ENCODE measurements around the gene SLC9A1. TPM values are rescaled to one million over a fixed set of nuclear protein-coding genes. Genes with fewer than 3 reads are reported as not detected.

Gene SLC9A1
- total RNA-seq, 1 experiment from 2014 or later = 21.7 TPM

DNA sequence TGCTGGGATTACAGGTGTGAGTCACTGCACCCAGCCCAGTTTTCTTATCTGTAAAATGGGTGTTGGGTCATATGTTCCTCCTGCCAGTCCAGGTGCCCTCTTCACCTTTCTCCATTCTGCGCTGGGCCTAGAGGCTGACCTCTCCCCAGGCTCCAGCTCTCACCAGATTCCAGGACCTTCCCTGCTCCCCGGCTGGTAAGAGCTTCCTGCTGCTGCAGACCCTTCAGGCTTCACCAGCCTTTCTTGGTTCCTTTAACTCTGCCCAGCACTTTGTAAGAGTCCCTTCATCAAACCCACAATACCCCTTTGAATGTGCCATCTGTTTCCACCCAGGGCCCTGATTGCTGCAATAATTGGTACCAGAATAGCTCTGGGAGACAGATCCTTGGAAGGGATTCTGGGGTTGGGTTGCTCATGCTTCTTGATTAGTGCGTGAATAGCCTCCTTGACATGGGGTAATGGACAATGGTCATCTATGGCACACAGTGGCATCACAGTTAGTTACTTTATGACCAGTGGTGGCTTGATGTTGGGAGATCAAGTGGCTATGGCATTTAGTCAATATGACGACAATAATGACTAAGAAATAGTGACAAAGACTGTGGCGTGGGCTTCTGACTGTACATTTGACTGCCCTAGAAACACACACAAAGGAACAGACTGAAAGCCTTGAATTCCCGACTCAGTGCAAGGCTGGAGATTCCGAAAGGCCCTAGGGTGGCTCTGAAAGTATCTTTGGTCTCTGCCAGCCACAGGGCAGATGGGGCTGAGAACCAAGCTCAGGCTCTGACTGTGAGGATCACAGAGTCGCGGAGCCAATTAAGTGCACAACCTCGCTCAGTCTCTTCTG is 67.3 kb downstream of the SLC9A1 start:
- ChIA-PET CTCF (interaction anchor here (1.6 kb wide), 1 partner anchor 42 kb away, joined by 3 read pairs; no protein-coding TSS in a partner anchor), RAD21 (ENCODE audit: low non-redundant PET in 1 of 2, low total read pairs in 2 of 2, uncharacterized antibody in 2 of 2, unreplicated experiment in 2 of 2) (no interaction called here), POLR2A (no interaction called here)
- H2AFZ ChIP-seq (ENCODE audit: low read depth, low read length, poor library complexity, severe bottlenecking) = no peak overlapping the region
- no peaks in the 10 kb centered on the region for H3K79me2 ChIP-seq (ENCODE audit: insufficient read depth, low read length)
- DNase-seq (ENCODE audit: low read depth, low spot score) = no peak
- H3K4me3 ChIP-seq (replicated peaks in 1 of 2; ENCODE audit: low read depth in 1 of 2, low read length in 2 of 2) = no peak overlapping the region
- no peak overlapping the region for H3K4me2 ChIP-seq (ENCODE audit: low read length)
- no TSS peak for BruUV-seq (replicated peaks)
- no peaks in the 10 kb centered on the region for H3K4me1 ChIP-seq (ENCODE audit: control insufficient read depth in 1 of 2, insufficient read depth in 2 of 2, low read length in 2 of 2)
- no peak overlapping the region for H3K9ac ChIP-seq (ENCODE audit: low read length)
- H3K9me2 ChIP-seq (ENCODE audit: insufficient read depth) = no peaks in the 10 kb centered on the region
- no peak for ATAC-seq
- no peak for TF ChIP-seq CEBPB (IDR thresholded peaks at IDR 0.05; ENCODE audit: low read depth)
- TF ChIP-seq CBX3 (IDR thresholded peaks at IDR 0.05; ENCODE audit: low read depth) = no peak
- no peaks in the 10 kb centered on the region for H3K27me3 ChIP-seq (ENCODE audit: insufficient read depth, low read length)
- no peaks in the 10 kb centered on the region for H4K20me1 ChIP-seq (ENCODE audit: insufficient read depth)
- no peaks in the 10 kb centered on the region for H3K36me3 ChIP-seq (ENCODE audit: control insufficient read depth in 1 of 2, insufficient read depth in 2 of 2, low read length in 2 of 2)
- intact Hi-C loops (cut with micrococcal nuclease) = loop anchor here (5.0 kb wide), 1 partner anchor 110 kb away; no protein-coding TSS in a partner anchor
- no peaks in the 10 kb centered on the region for H3K9me3 ChIP-seq (ENCODE audit: control insufficient read depth in 1 of 2, insufficient read depth in 1 of 2, low read depth in 1 of 2, low read length in 2 of 2)
- no peak overlapping the region for H3K27ac ChIP-seq (ENCODE audit: low read depth, low read length)

DNA sequence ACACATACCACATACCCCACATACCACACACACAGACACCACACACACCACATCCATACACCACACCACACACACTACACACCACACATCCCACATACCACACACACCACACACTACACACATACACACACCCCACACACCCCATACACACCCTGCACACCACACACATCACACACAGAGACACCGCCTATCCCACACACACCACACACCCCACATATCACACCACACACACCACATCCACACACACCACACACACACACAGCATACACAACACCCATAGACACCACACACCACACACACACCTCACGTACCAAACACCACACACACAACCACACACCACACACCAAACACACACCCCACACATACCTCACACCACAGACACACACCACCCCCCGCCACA is 68.3 kb downstream of the SLC9A1 start:
- H2AFZ ChIP-seq (ENCODE audit: low read depth, low read length, poor library complexity, severe bottlenecking) = no peak overlapping the region
- no peaks in the 10 kb centered on the region for H3K9me2 ChIP-seq (ENCODE audit: insufficient read depth)
- no peaks in the 10 kb centered on the region for H3K36me3 ChIP-seq (ENCODE audit: control insufficient read depth in 1 of 2, insufficient read depth in 2 of 2, low read length in 2 of 2)
- no peaks in the 10 kb centered on the region for H3K9me3 ChIP-seq (ENCODE audit: control insufficient read depth in 1 of 2, insufficient read depth in 1 of 2, low read depth in 1 of 2, low read length in 2 of 2)
- no peaks in the 10 kb centered on the region for H3K4me1 ChIP-seq (ENCODE audit: control insufficient read depth in 1 of 2, insufficient read depth in 2 of 2, low read length in 2 of 2)
- H3K4me2 ChIP-seq (ENCODE audit: low read length) = no peak overlapping the region
- no peak overlapping the region for H3K27ac ChIP-seq (ENCODE audit: low read depth, low read length)
- ATAC-seq (no peak), DNase-seq (ENCODE audit: low read depth, low spot score) (no peak)
- BruUV-seq (replicated peaks) = no TSS peak
- CTCF ChIA-PET = no interaction called here
- H3K9ac ChIP-seq (ENCODE audit: low read length) = no peak overlapping the region
- no peaks in the 10 kb centered on the region for H4K20me1 ChIP-seq (ENCODE audit: insufficient read depth)
- no peak overlapping the region for H3K4me3 ChIP-seq (replicated peaks in 1 of 2; ENCODE audit: low read depth in 1 of 2, low read length in 2 of 2)
- RAD21 ChIA-PET (ENCODE audit: low non-redundant PET in 1 of 2, low total read pairs in 2 of 2, uncharacterized antibody in 2 of 2, unreplicated experiment in 2 of 2) = no interaction called here
- no peaks in the 10 kb centered on the region for H3K27me3 ChIP-seq (ENCODE audit: insufficient read depth, low read length)
- POLR2A ChIA-PET = no interaction called here
- H3K79me2 ChIP-seq (ENCODE audit: insufficient read depth, low read length) = no peaks in the 10 kb centered on the region
- intact Hi-C loops (cut with micrococcal nuclease) = loop anchor here (5.0 kb wide), 1 partner anchor 109 kb away; no protein-coding TSS in a partner anchor
- TF ChIP-seq POLR2A (IDR thresholded peaks at IDR 0.05; ENCODE audit: borderline replicate concordance, extremely low read depth, insufficient read depth, insufficient read length) = no peak
- TF ChIP-seq, protein P1, sequence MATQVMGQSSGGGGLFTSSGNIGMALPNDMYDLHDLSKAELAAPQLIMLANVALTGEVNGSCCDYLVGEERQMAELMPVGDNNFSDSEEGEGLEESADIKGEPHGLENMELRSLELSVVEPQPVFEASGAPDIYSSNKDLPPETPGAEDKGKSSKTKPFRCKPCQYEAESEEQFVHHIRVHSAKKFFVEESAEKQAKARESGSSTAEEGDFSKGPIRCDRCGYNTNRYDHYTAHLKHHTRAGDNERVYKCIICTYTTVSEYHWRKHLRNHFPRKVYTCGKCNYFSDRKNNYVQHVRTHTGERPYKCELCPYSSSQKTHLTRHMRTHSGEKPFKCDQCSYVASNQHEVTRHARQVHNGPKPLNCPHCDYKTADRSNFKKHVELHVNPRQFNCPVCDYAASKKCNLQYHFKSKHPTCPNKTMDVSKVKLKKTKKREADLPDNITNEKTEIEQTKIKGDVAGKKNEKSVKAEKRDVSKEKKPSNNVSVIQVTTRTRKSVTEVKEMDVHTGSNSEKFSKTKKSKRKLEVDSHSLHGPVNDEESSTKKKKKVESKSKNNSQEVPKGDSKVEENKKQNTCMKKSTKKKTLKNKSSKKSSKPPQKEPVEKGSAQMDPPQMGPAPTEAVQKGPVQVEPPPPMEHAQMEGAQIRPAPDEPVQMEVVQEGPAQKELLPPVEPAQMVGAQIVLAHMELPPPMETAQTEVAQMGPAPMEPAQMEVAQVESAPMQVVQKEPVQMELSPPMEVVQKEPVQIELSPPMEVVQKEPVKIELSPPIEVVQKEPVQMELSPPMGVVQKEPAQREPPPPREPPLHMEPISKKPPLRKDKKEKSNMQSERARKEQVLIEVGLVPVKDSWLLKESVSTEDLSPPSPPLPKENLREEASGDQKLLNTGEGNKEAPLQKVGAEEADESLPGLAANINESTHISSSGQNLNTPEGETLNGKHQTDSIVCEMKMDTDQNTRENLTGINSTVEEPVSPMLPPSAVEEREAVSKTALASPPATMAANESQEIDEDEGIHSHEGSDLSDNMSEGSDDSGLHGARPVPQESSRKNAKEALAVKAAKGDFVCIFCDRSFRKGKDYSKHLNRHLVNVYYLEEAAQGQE (IDR thresholded peaks at IDR 0.05; ENCODE audit: low read depth) = no peak
- TF ChIP-seq, protein P2, sequence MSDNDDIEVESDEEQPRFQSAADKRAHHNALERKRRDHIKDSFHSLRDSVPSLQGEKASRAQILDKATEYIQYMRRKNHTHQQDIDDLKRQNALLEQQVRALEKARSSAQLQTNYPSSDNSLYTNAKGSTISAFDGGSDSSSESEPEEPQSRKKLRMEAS (IDR thresholded peaks at IDR 0.05) = no peak
- TF ChIP-seq CEBPB (IDR thresholded peaks at IDR 0.05; ENCODE audit: low read depth) = no peak
- TF ChIP-seq POLR2AphosphoS5 (IDR thresholded peaks at IDR 0.05; ENCODE audit: low read depth, low read length) = no peak
- TF ChIP-seq CBX3 (IDR thresholded peaks at IDR 0.05; ENCODE audit: low read depth) = no peak
- no peak for TF ChIP-seq SIN3A (IDR thresholded peaks at IDR 0.05; ENCODE audit: low read depth)
- TF ChIP-seq EGR1 (IDR thresholded peaks at IDR 0.05; ENCODE audit: low read depth) = no peak
- TF ChIP-seq EZH2phosphoT487 (IDR thresholded peaks at IDR 0.05; ENCODE audit: borderline replicate concordance) = no peak
- no peak for TF ChIP-seq SRF (IDR thresholded peaks at IDR 0.05; ENCODE audit: low read depth)
- TF ChIP-seq, protein P3, sequence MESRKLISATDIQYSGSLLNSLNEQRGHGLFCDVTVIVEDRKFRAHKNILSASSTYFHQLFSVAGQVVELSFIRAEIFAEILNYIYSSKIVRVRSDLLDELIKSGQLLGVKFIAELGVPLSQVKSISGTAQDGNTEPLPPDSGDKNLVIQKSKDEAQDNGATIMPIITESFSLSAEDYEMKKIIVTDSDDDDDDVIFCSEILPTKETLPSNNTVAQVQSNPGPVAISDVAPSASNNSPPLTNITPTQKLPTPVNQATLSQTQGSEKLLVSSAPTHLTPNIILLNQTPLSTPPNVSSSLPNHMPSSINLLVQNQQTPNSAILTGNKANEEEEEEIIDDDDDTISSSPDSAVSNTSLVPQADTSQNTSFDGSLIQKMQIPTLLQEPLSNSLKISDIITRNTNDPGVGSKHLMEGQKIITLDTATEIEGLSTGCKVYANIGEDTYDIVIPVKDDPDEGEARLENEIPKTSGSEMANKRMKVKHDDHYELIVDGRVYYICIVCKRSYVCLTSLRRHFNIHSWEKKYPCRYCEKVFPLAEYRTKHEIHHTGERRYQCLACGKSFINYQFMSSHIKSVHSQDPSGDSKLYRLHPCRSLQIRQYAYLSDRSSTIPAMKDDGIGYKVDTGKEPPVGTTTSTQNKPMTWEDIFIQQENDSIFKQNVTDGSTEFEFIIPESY (IDR thresholded peaks at IDR 0.05; ENCODE audit: extremely low read depth, insufficient replicate concordance, low read length) = no peak
